HepG2 (cell line): Measurements from ENCODE around the gene PIEZO1. TPM values are rescaled to one million over a fixed set of nuclear protein-coding genes. Genes with fewer than 3 reads are reported as not detected.

Experiments
- ATF7 ChIP-seq, 2 experiments: fragments of 450-650 bp in 1 of 2; sonication (generic) in 1 of 2; formaldehyde crosslinking in 1 of 2; IDR thresholded peaks; 2 replicates each; pipeline versions ENCODE4 v1.4.0 to v1.6.1; 2016 to 2020; ENCODE audit warnings: antibody characterized with exemption in 1 of 2, mild to moderate bottlenecking in 1 of 2, missing genetic modification reagents in 1 of 2
- CHCHD3 ChIP-seq: sonication (generic); formaldehyde crosslinking; IDR thresholded peaks from 2 replicates; pipeline ENCODE4 v1.8.0; 2022; ENCODE audit warnings: mild to moderate bottlenecking, missing genetic modification reagents, moderate library complexity
- CHD2 ChIP-seq: IDR thresholded peaks from 2 replicates; pipeline ENCODE4 v1.6.1; 2011; ENCODE audit warnings: low read depth, low read length, improper control_type of control experiment
- KDM5A ChIP-seq: fragments of 200-600 bp; sonication (generic); IDR thresholded peaks from 2 replicates; pipeline ENCODE4 v1.7.0; 2018; ENCODE audit warnings: antibody characterized with exemption, mild to moderate bottlenecking, low read length, borderline replicate concordance
- KMT2A ChIP-seq: sonication (generic); formaldehyde crosslinking; IDR thresholded peaks from 2 replicates; pipeline ENCODE4 v1.4.0; 2020; ENCODE audit warnings: missing genetic modification reagents
- MBNL3 ChIP-seq: fragments of 250-450 bp; sonication (Bioruptor Pico); conservative IDR thresholded peaks from 2 replicates; pipeline ENCODE4 v1.8.0; 2022; ENCODE audit warnings: mild to moderate bottlenecking, inconsistent platforms
- NFIB ChIP-seq: sonication (generic); formaldehyde crosslinking; IDR thresholded peaks from 2 replicates; pipeline ENCODE4 v1.9.0; 2021; ENCODE audit warnings: missing genetic modification reagents, mild to moderate bottlenecking, borderline replicate concordance
- NR2C2 ChIP-seq: sonication (generic); formaldehyde crosslinking; IDR thresholded peaks from 2 replicates; pipeline ENCODE4 v1.4.0; 2020; ENCODE audit warnings: missing genetic modification reagents, mild to moderate bottlenecking, moderate library complexity, borderline replicate concordance
- POGZ ChIP-seq: sonication (generic); formaldehyde crosslinking; IDR thresholded peaks from 2 replicates; pipeline ENCODE4 v1.4.0; 2020; ENCODE audit warnings: mild to moderate bottlenecking, missing genetic modification reagents
- SRSF1 ChIP-seq: fragments of 200-400 bp; formaldehyde crosslinking; optimal IDR thresholded peaks from 2 replicates; pipeline ENCODE3; 2017; ENCODE audit warnings: mild to moderate bottlenecking, low read depth, low read length, moderate library complexity
- YY1 ChIP-seq: IDR thresholded peaks from 2 replicates; pipeline ENCODE4 v1.6.1; 2011; ENCODE audit warnings: low read length, low read depth, moderate library complexity, mild to moderate bottlenecking; ENCODE audit not compliant: insufficient read depth, insufficient replicate concordance
- ZBTB21 ChIP-seq: sonication (generic); formaldehyde crosslinking; IDR thresholded peaks from 2 replicates; pipeline ENCODE4 v1.4.0; 2020; ENCODE audit warnings: missing genetic modification reagents
- ZNF496 ChIP-seq: sonication (generic); formaldehyde crosslinking; IDR thresholded peaks from 2 replicates; pipeline ENCODE4 v1.8.1; 2023; ENCODE audit warnings: mild to moderate bottlenecking, moderate library complexity, missing genetic modification reagents; ENCODE audit not compliant: insufficient replicate concordance
- ZNF792 ChIP-seq: IDR thresholded peaks from 2 replicates; pipeline ENCODE4 v1.6.1; 2016
- polyA plus RNA-seq, 8 experiments: library from polyadenylated mRNA; depleted of rRNA in 3 of 8; stranded (reverse) in 7 of 8; unstranded in 1 of 8; fragments of >200 nt; fragmentation: Illumina TruSeq in 4 of 8; extraction: Trizol in 4 of 8; gene quantifications; 2 replicates each; pipeline versions ENCODE4 v1.2.1 to v1.2.3, GENCODE V29; 2011 to 2016; ENCODE audit warnings: low read depth in 4 of 8, missing spikeins in 1 of 8, mixed read lengths in 1 of 8; ENCODE audit not compliant: insufficient read depth in 1 of 8
- total RNA-seq, 5 experiments: library from RNA; depleted of rRNA; stranded (reverse); fragments of >200 nt; fragmentation: Illumina TruSeq; extraction: Trizol; gene quantifications; 2 replicates each; pipeline ENCODE4 v1.2.3, GENCODE V29; 2016; ENCODE audit warnings: low read depth in 1 of 5
- TF ChIP-seq, protein P1 (sequence below): sonication (generic); formaldehyde crosslinking; IDR thresholded peaks from 2 replicates; pipeline ENCODE4 v1.4.0; 2020; ENCODE audit warnings: missing genetic modification reagents
- TF ChIP-seq, protein P2 (sequence below): IDR thresholded peaks from 2 replicates; pipeline ENCODE4 v1.6.1; 2012; ENCODE audit warnings: inconsistent platforms
- TF ChIP-seq, protein P3 (sequence below): sonication (generic); formaldehyde crosslinking; conservative IDR thresholded peaks from 2 replicates; pipeline ENCODE4 v1.8.1; 2023; ENCODE audit warnings: missing genetic modification reagents
- TF ChIP-seq, protein P4 (sequence below): sonication (generic); formaldehyde crosslinking; IDR thresholded peaks from 2 replicates; pipeline ENCODE4 v1.4.0; 2020; ENCODE audit warnings: missing genetic modification reagents
- TF ChIP-seq, protein P5 (sequence below): sonication (generic); formaldehyde crosslinking; IDR thresholded peaks from 2 replicates; pipeline ENCODE4 v1.4.0; 2020; ENCODE audit warnings: missing genetic modification reagents
- TF ChIP-seq, protein P6 (sequence below): sonication (generic); formaldehyde crosslinking; IDR thresholded peaks from 2 replicates; pipeline ENCODE4 v1.5.0; 2020; ENCODE audit warnings: mild to moderate bottlenecking, low read depth, missing genetic modification reagents, borderline replicate concordance

PIEZO1 gene
- total and polyA plus RNA-seq, 2 of the 13 experiments (the other 11 are each of a cell fraction or from before 2014, with no cell fraction given) = 67.9 to 85.0 TPM

DNA sequence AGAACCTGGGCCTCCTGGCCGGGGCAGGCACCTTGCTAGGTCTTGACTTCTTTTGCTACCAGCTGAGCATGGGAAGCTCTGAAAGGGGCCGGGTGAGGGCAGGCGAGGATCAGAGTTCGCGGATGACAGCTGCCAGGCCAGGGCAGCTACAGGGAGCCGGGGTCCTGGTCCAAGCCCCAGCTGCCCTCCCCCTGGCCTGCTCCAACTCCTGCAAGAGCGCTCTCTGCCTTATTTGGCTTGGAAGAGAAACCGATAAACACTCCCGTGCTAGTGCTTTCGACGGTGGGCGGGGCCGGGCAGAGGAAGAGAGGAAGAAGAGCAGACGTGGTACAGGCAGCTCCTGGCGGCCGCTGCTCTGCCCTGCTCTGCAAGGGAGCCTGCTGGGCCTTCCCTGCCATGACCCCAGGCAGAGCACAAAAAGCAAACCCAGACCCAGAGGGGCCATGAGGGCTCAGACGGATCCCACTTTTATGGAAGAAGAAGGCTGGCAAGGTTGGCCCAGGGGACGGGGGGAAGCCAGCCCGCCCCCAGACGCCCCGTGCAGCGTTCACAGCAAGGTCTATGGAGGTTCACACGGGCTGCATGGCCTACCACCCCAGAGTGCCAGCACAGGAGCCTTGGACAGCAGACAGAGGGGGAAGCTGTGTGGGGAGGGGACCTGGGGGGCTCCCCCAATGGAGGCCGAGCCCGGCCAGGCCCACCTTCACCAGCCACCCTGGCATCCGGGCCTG, 25.6 kb downstream of the PIEZO1 start (continued):
- TF ChIP-seq, protein P1, sequence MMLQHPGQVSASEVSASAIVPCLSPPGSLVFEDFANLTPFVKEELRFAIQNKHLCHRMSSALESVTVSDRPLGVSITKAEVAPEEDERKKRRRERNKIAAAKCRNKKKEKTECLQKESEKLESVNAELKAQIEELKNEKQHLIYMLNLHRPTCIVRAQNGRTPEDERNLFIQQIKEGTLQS = no peak
- TF ChIP-seq, protein P2, sequence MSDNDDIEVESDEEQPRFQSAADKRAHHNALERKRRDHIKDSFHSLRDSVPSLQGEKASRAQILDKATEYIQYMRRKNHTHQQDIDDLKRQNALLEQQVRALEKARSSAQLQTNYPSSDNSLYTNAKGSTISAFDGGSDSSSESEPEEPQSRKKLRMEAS = peak; percentile 72; the same call in 1 of the 2 replicates
- no peak for TF ChIP-seq ZNF496 (CRISPR knock-in tag)
- no peak for TF ChIP-seq POGZ (CRISPR knock-in tag)
- TF ChIP-seq KMT2A = no peak; the same call in 1 of the 2 replicates
- TF ChIP-seq, protein P3, sequence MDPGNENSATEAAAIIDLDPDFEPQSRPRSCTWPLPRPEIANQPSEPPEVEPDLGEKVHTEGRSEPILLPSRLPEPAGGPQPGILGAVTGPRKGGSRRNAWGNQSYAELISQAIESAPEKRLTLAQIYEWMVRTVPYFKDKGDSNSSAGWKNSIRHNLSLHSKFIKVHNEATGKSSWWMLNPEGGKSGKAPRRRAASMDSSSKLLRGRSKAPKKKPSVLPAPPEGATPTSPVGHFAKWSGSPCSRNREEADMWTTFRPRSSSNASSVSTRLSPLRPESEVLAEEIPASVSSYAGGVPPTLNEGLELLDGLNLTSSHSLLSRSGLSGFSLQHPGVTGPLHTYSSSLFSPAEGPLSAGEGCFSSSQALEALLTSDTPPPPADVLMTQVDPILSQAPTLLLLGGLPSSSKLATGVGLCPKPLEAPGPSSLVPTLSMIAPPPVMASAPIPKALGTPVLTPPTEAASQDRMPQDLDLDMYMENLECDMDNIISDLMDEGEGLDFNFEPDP (CRISPR knock-in tag) = no peak
- TF ChIP-seq YY1 = peak; percentile 54
- TF ChIP-seq CHCHD3 = no peak
- no peak; the same call in 1 of the 2 replicates for TF ChIP-seq KDM5A
- no peak for TF ChIP-seq ZBTB21
- TF ChIP-seq, protein P4, sequence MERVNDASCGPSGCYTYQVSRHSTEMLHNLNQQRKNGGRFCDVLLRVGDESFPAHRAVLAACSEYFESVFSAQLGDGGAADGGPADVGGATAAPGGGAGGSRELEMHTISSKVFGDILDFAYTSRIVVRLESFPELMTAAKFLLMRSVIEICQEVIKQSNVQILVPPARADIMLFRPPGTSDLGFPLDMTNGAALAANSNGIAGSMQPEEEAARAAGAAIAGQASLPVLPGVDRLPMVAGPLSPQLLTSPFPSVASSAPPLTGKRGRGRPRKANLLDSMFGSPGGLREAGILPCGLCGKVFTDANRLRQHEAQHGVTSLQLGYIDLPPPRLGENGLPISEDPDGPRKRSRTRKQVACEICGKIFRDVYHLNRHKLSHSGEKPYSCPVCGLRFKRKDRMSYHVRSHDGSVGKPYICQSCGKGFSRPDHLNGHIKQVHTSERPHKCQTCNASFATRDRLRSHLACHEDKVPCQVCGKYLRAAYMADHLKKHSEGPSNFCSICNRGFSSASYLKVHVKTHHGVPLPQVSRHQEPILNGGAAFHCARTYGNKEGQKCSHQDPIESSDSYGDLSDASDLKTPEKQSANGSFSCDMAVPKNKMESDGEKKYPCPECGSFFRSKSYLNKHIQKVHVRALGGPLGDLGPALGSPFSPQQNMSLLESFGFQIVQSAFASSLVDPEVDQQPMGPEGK (CRISPR knock-in tag) = peak; percentile 91
- TF ChIP-seq, protein P5, sequence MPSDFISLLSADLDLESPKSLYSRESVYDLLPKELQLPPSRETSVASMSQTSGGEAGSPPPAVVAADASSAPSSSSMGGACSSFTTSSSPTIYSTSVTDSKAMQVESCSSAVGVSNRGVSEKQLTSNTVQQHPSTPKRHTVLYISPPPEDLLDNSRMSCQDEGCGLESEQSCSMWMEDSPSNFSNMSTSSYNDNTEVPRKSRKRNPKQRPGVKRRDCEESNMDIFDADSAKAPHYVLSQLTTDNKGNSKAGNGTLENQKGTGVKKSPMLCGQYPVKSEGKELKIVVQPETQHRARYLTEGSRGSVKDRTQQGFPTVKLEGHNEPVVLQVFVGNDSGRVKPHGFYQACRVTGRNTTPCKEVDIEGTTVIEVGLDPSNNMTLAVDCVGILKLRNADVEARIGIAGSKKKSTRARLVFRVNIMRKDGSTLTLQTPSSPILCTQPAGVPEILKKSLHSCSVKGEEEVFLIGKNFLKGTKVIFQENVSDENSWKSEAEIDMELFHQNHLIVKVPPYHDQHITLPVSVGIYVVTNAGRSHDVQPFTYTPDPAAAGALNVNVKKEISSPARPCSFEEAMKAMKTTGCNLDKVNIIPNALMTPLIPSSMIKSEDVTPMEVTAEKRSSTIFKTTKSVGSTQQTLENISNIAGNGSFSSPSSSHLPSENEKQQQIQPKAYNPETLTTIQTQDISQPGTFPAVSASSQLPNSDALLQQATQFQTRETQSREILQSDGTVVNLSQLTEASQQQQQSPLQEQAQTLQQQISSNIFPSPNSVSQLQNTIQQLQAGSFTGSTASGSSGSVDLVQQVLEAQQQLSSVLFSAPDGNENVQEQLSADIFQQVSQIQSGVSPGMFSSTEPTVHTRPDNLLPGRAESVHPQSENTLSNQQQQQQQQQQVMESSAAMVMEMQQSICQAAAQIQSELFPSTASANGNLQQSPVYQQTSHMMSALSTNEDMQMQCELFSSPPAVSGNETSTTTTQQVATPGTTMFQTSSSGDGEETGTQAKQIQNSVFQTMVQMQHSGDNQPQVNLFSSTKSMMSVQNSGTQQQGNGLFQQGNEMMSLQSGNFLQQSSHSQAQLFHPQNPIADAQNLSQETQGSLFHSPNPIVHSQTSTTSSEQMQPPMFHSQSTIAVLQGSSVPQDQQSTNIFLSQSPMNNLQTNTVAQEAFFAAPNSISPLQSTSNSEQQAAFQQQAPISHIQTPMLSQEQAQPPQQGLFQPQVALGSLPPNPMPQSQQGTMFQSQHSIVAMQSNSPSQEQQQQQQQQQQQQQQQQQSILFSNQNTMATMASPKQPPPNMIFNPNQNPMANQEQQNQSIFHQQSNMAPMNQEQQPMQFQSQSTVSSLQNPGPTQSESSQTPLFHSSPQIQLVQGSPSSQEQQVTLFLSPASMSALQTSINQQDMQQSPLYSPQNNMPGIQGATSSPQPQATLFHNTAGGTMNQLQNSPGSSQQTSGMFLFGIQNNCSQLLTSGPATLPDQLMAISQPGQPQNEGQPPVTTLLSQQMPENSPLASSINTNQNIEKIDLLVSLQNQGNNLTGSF (CRISPR knock-in tag) = no peak
- TF ChIP-seq, protein P6, sequence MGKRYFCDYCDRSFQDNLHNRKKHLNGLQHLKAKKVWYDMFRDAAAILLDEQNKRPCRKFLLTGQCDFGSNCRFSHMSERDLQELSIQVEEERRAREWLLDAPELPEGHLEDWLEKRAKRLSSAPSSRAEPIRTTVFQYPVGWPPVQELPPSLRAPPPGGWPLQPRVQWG = no peak
- TF ChIP-seq CHD2 = no peak
- TF ChIP-seq NFIB (CRISPR knock-in tag) = no peak
- no peak for TF ChIP-seq SRSF1
- no peak for TF ChIP-seq MBNL3 (CRISPR knock-in tag)
- peak; percentile 90 for TF ChIP-seq ZNF792
- no peak; the same call in 1 of the 2 replicates for TF ChIP-seq NR2C2 (CRISPR knock-in tag)
- TF ChIP-seq ATF7 (IDR thresholded peaks at IDR 0.05) = no peak
- no peak for TF ChIP-seq ATF7 (CRISPR knock-in tag; IDR thresholded peaks at IDR 0.05)
